ENCODE results near the gene CBY1. TPM values are rescaled to one million over a fixed set of nuclear protein-coding genes. Genes with fewer than 3 reads are reported as not detected.
"Not testable (repeated sequence)": the region's sequence is repeated elsewhere in the genome, so short reads cannot be mapped to it uniquely, and the experiment has no call there.

The CBY1 gene
- total RNA-seq, 2 experiments from 2014 or later: 4.6 to 7.6 TPM

DNA sequence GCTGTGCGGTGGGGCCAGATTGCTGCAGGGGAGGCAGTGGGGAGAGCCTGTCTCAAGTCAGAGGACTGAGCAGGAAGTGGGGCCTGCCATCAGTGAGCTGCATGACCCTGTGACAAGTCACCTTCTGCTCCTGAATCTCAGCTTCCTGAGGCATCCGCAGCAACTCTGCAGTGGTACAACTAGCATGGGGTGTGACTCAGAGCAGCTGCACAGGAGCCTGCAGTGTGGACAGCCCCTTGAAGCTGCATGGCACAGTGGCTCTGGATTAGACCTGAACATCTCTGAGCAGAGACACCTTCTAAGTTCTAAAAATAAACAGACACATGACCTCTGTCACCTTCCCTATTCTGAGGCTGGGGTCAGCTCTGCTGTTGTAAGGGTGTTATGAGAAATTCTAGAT lies 18.2 kb upstream of the CBY1 start:
- no peak overlapping the region for H3K27ac Mint-ChIP-seq
- no peak for DNase-seq
- H3K9me3 Mint-ChIP-seq: no peaks in the 10 kb centered on the region
- Histone ChIP-seq H3K36me3 (ENCODE audit: insufficient read depth, low read length) (no peaks in the 10 kb centered on the region), H3K27ac (ENCODE audit: low read depth in 1 of 2, low read length in 2 of 2) (no peak overlapping the region), H3K4me1 (ENCODE audit: insufficient read depth, low read length) (no peaks in the 10 kb centered on the region), H3K27me3 (ENCODE audit: control insufficient read depth in 1 of 2, insufficient read depth in 2 of 2, low read length in 2 of 2) (peaks cover 0 to 5% of the 10 kb centered on the region in 2 experiments), H3K4me3 (ENCODE audit: low read length) (no peak overlapping the region), H3K9me3 (ENCODE audit: control insufficient read depth in 1 of 2, insufficient read depth in 1 of 2, low read length in 2 of 2) (no peaks in the 10 kb centered on the region)
- H3K4me3 Mint-ChIP-seq: no peak overlapping the region
- no peaks in the 10 kb centered on the region for H3K4me1 Mint-ChIP-seq (ENCODE audit: low read depth)
- ChIA-PET POLR2A (no interaction called here), CTCF (interaction anchor here (1.2 kb wide), 1 partner anchor 38 kb away, joined by 3 read pairs; no protein-coding TSS in a partner anchor)
- intact Hi-C loops (cut with DNase I, micrococcal nuclease): no loop called here
- no peaks in the 10 kb centered on the region for H3K36me3 Mint-ChIP-seq (ENCODE audit: low read depth)
- ATAC-seq (ENCODE audit: poor library complexity): no peak
- TF ChIP-seq, protein P1, sequence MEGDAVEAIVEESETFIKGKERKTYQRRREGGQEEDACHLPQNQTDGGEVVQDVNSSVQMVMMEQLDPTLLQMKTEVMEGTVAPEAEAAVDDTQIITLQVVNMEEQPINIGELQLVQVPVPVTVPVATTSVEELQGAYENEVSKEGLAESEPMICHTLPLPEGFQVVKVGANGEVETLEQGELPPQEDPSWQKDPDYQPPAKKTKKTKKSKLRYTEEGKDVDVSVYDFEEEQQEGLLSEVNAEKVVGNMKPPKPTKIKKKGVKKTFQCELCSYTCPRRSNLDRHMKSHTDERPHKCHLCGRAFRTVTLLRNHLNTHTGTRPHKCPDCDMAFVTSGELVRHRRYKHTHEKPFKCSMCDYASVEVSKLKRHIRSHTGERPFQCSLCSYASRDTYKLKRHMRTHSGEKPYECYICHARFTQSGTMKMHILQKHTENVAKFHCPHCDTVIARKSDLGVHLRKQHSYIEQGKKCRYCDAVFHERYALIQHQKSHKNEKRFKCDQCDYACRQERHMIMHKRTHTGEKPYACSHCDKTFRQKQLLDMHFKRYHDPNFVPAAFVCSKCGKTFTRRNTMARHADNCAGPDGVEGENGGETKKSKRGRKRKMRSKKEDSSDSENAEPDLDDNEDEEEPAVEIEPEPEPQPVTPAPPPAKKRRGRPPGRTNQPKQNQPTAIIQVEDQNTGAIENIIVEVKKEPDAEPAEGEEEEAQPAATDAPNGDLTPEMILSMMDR (IDR thresholded peaks at IDR 0.05): no peak
- H3K27me3 Mint-ChIP-seq: peaks cover 12% of the 10 kb centered on the region

DNA sequence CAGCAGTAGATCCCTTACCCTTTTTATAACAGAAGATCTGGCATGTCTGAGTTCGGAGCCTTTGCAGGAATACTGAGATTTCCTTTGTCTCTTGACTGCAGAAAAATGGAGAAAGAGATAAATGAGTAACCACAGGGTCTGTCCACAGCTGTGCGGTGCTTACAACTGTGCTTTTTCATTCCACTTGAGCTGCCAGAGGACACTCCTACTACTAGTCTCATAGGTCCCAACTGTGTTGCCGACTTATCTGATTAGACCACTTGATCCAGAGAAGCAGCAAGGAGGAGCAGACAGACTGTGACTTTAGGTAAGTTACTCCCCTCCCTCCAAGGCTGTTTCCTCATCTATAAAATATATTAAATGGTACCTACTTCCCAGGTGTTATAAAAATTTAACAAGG lies 17.7 kb upstream of the CBY1 start:
- POLR2A ChIA-PET: no interaction called here
- Mint-ChIP-seq H3K27me3 (peaks cover 12% of the 10 kb centered on the region), H3K36me3 (ENCODE audit: low read depth) (no peaks in the 10 kb centered on the region), H3K4me3 (no peak overlapping the region), H3K9me3 (no peaks in the 10 kb centered on the region), H3K4me1 (ENCODE audit: low read depth) (no peaks in the 10 kb centered on the region), H3K27ac (no peak overlapping the region)
- Histone ChIP-seq H3K27ac (ENCODE audit: low read depth in 1 of 2, low read length in 2 of 2) (no peak overlapping the region), H3K27me3 (ENCODE audit: control insufficient read depth in 1 of 2, insufficient read depth in 2 of 2, low read length in 2 of 2) (peaks cover 0 to 5% of the 10 kb centered on the region in 2 experiments), H3K4me3 (ENCODE audit: low read length) (no peak overlapping the region), H3K4me1 (ENCODE audit: insufficient read depth, low read length) (no peaks in the 10 kb centered on the region), H3K9me3 (ENCODE audit: control insufficient read depth in 1 of 2, insufficient read depth in 1 of 2, low read length in 2 of 2) (no peaks in the 10 kb centered on the region), H3K36me3 (ENCODE audit: insufficient read depth, low read length) (no peaks in the 10 kb centered on the region)
- DNase-seq (no peak), ATAC-seq (ENCODE audit: poor library complexity) (no peak)
- intact Hi-C loops (cut with DNase I, micrococcal nuclease): no loop called here
- TF ChIP-seq, protein P1 (IDR thresholded peaks at IDR 0.05): no peak
- CTCF ChIA-PET: interaction anchor here (1.2 kb wide), 1 partner anchor 39 kb away, joined by 3 read pairs; no protein-coding TSS in a partner anchor

DNA sequence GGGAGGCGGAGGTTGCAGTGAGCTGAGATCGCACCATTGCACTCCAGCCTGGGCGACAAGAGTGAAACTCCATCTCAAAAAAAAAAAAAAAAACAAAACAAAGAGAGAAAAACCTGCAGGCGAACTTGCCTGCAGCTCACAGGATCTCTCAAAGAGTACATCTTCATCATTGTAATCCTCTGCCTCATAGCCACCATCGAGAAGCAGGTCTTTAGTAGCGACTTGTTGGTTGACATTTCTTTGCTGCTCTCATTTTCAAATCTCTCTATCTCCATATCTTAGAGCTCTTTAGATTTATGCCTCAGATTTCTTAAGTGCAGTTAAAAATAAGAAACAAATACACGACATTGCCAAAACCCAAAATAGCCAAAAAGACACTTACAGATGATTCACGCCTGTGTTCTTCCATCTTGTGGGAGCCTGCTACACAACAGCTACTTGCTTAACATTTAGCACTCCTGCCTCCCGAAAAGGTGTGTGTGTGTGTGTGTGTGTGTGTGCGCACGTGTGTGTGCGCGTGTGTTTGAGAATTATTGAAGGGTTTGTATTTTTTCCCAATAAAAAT lies 14.9 kb upstream of the CBY1 start:
- H3K4me3 Mint-ChIP-seq: no peak overlapping the region
- no peaks in the 10 kb centered on the region for H3K9me3 ChIP-seq (ENCODE audit: control insufficient read depth in 1 of 2, insufficient read depth in 1 of 2, low read length in 2 of 2)
- ATAC-seq (ENCODE audit: poor library complexity) (no peak), DNase-seq (no peak)
- no peak overlapping the region for H3K27ac Mint-ChIP-seq
- no peaks in the 10 kb centered on the region for H3K9me3 Mint-ChIP-seq
- H3K27me3 Mint-ChIP-seq: peaks cover 12% of the 10 kb centered on the region
- ChIA-PET CTCF (interaction anchor here (0.7 kb wide), 1 partner anchor 48 kb away, joined by 3 read pairs; no protein-coding TSS in a partner anchor), POLR2A (no interaction called here)
- H3K27me3 ChIP-seq (ENCODE audit: control insufficient read depth in 1 of 2, insufficient read depth in 2 of 2, low read length in 2 of 2): peaks cover 0 to 5% of the 10 kb centered on the region in 2 experiments
- H3K27ac ChIP-seq (ENCODE audit: low read depth in 1 of 2, low read length in 2 of 2): no peak overlapping the region
- TF ChIP-seq, protein P1 (IDR thresholded peaks at IDR 0.05): no peak
- H3K36me3 ChIP-seq (ENCODE audit: insufficient read depth, low read length): no peaks in the 10 kb centered on the region
- intact Hi-C loops (cut with DNase I, micrococcal nuclease): no loop called here
- no peak overlapping the region for H3K4me3 ChIP-seq (ENCODE audit: low read length)
- no peaks in the 10 kb centered on the region for H3K4me1 ChIP-seq (ENCODE audit: insufficient read depth, low read length)
- no peaks in the 10 kb centered on the region for H3K36me3 Mint-ChIP-seq (ENCODE audit: low read depth)
- H3K4me1 Mint-ChIP-seq (ENCODE audit: low read depth): no peaks in the 10 kb centered on the region

DNA sequence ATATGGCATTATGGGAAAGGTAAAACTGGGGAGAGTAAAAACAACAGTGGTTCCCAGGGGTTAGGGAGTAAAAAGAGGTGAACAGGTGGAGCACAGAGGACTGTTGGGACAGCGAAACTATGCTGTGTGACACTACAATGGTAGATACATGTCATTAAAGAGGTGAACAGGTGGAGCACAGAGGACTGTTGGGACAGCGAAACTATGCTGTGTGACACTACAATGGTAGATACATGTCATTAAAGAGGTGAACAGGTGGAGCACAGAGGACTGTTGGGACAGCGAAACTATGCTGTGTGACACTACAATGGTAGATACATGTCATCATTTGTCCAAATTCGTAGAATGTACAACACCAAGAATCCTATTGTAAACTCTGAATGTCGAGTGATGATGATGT lies 12.2 kb upstream of the CBY1 start:
- H3K27me3 ChIP-seq (ENCODE audit: control insufficient read depth in 1 of 2, insufficient read depth in 2 of 2, low read length in 2 of 2); H3K27ac Mint-ChIP-seq; DNase-seq; H3K9me3 ChIP-seq (ENCODE audit: control insufficient read depth in 1 of 2, insufficient read depth in 1 of 2, low read length in 2 of 2); H3K4me1 Mint-ChIP-seq (ENCODE audit: low read depth); ATAC-seq (ENCODE audit: poor library complexity); H3K4me1 ChIP-seq (ENCODE audit: insufficient read depth, low read length); intact Hi-C loops (cut with DNase I, micrococcal nuclease); H3K4me3 Mint-ChIP-seq; H3K9me3 Mint-ChIP-seq; H3K36me3 Mint-ChIP-seq (ENCODE audit: low read depth); POLR2A ChIA-PET; H3K36me3 ChIP-seq (ENCODE audit: insufficient read depth, low read length); H3K4me3 ChIP-seq (ENCODE audit: low read length); CTCF ChIA-PET; H3K27ac ChIP-seq (ENCODE audit: low read depth in 1 of 2, low read length in 2 of 2): not testable (repeated sequence)
- H3K27me3 Mint-ChIP-seq: peaks cover 12% of the 10 kb centered on the region

Data from CD4-positive, alpha-beta T cell (primary cell).